NCI-H524 (cell line): Measurements from ENCODE around the gene ERVFRD-1.

ENCODE experiments used
- DNase-seq, 2 experiments: peaks; one replicate each; lab custom pipeline; 2025; lab: John Stamatoyannopoulos, UW

Gene ERVFRD-1

GRCh38 chr6:11110921-11111768, at the start of gene ERVFRD-1:
ERVFRD-1 (minus strand) TSS chr6:11111725; CDS start chr6:11105310, 6,415 bp downstream.
- DNase-seq = no peak

- no peak for DNase-seq
Observed at GRCh38 chr6:11160199-11160598, 48.7 kb upstream of the ERVFRD-1 start.

- no peak for DNase-seq
Observed at GRCh38 chr6:11155589-11155988, 44.1 kb upstream of the ERVFRD-1 start.

- no peak for DNase-seq
Observed at GRCh38 chr6:11153447-11153846, 41.9 kb upstream of the ERVFRD-1 start.

GRCh38 chr6:11152581-11152980, 41.1 kb upstream of the ERVFRD-1 start:
- DNase-seq = peak in 1 of 2 experiments; percentile 32

- DNase-seq = no peak
Observed at GRCh38 chr6:11151488-11151887, 40.0 kb upstream of the ERVFRD-1 start.

GRCh38 chr6:11149551-11149950, 38.0 kb upstream of the ERVFRD-1 start:
- DNase-seq = peak; percentile 59 to 89

GRCh38 chr6:11146117-11146826, 34.7 kb upstream of the ERVFRD-1 start:
- DNase-seq = no peak

GRCh38 chr6:11144393-11144851, 32.9 kb upstream of the ERVFRD-1 start:
- peak; percentile 47 to 63 for DNase-seq

- DNase-seq = no peak
Observed at GRCh38 chr6:11143394-11144371, 32.2 kb upstream of the ERVFRD-1 start.

- DNase-seq = no peak
Observed at GRCh38 chr6:11142296-11143027, 30.9 kb upstream of the ERVFRD-1 start.

- DNase-seq = no peak
Observed at GRCh38 chr6:11141295-11141694, 29.8 kb upstream of the ERVFRD-1 start.

- DNase-seq = peak in 1 of 2 experiments; percentile 17
Observed at GRCh38 chr6:11140056-11140455, 28.5 kb upstream of the ERVFRD-1 start.

GRCh38 chr6:11139051-11139960, 27.8 kb upstream of the ERVFRD-1 start:
- DNase-seq = no peak

- no peak for DNase-seq
Observed at GRCh38 chr6:11136809-11137208, 25.3 kb upstream of the ERVFRD-1 start.

GRCh38 chr6:11133281-11133680, 21.8 kb upstream of the ERVFRD-1 start:
- no peak for DNase-seq

GRCh38 chr6:11132194-11132888, 20.8 kb upstream of the ERVFRD-1 start:
- DNase-seq = no peak

- no peak for DNase-seq
Observed at GRCh38 chr6:11130605-11131004, 19.1 kb upstream of the ERVFRD-1 start.

- DNase-seq = no peak
Observed at GRCh38 chr6:11129908-11130565, 18.5 kb upstream of the ERVFRD-1 start.
